SW480 (cell line): ENCODE measurements around the gene KLRB1.
A peak's percentile ranks its signal among the peaks of the same experiment; 100 is the strongest.
"Not testable (repeated sequence)": the region's sequence is repeated elsewhere in the genome, so short reads cannot be mapped to it uniquely, and the experiment has no call there.

ENCODE experiments used
- DNase-seq: peaks from one replicate; pipeline ENCODE4 v3.0.0-alpha.2; 2016; ENCODE audit warnings: low spot score

Gene KLRB1

DNA sequence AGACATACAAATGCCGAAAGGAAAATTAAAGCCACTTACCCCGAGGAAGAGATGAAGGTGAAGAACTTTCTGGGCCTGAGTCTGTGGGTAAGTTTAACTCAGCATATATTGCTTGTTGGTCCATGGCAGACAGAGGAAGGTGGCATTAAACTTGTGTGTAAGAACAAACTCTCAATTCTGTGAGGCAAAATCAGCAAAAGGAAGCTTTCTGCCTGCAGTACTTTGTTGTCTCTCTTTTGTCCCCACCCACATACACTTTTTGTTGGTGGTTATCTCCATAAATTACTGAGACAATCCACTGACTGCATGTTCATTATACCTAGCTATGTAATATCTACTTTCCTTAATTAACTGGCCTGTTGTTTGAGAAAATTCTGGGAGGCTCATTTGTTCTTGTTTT lies at the start of gene KLRB1:
TSS of gene KLRB1 (minus strand) at position 201 of the 400 bp plus-strand sequence. CDS start at position 124, 77 bp downstream.
- DNase-seq: no peak

DNA sequence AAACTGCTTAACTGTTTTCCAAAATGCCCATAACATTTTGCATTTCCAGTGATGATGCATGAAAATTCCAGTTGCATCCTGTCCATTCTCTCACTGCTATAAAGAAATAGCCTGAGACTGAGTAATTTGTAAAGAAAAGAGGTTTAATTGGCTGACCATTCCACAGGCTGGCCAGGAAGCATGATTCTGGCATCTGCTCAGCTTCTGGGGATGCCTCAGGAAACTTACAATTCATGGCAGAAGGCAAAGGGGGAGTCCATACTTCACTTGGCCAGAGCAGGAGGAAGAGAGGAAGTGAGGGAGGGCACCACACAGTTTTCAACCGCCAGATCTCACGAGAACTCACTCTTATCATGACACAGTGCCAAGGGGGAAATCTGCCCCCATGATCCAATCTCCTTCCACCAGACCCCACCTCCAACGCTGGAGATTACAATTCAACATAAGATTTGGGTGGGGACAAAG lies 43.6 kb upstream of the KLRB1 start:
- no peak for DNase-seq

DNA sequence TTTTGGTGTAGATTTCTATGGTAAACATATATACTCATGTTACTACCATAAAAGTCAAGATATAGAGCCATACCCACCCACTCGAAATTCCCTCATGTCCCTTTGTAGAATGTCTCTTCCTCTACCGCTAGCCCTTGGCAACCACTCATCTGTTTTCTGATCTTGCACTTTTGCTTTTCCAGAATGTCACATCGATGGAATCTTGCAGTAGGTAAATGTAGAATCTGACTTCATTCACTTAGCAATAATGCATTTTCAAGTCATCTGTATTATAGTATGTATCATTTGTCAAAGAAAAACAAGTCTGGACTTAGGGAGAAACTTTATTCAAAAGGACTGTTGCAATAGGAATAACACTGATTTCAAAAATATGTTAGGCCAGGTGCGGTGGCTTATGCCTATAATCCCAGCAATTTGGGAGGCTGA lies 42.4 kb upstream of the KLRB1 start:
- DNase-seq: peak; percentile 40

DNA sequence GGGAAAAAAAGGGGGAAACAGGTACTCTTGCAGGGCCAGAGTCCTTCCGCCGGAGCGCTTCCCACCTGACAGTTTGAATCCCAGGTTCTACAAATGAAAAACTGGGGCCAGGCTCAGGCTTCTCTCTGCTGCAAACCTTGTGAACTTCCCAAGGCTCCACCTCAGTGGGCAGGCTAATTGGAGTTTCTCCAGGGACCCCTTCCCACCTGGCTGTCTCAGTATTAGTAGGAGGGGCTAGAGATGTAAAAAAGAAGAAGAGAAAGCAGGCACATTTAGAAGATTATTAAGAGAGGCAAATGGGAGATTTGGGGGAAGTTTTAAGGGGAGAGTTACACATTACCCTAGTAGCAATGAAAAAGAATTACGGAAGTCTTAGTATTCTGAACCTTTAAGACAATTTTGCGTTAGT lies 41.8 kb upstream of the KLRB1 start:
- peak; percentile 46 for DNase-seq

DNA sequence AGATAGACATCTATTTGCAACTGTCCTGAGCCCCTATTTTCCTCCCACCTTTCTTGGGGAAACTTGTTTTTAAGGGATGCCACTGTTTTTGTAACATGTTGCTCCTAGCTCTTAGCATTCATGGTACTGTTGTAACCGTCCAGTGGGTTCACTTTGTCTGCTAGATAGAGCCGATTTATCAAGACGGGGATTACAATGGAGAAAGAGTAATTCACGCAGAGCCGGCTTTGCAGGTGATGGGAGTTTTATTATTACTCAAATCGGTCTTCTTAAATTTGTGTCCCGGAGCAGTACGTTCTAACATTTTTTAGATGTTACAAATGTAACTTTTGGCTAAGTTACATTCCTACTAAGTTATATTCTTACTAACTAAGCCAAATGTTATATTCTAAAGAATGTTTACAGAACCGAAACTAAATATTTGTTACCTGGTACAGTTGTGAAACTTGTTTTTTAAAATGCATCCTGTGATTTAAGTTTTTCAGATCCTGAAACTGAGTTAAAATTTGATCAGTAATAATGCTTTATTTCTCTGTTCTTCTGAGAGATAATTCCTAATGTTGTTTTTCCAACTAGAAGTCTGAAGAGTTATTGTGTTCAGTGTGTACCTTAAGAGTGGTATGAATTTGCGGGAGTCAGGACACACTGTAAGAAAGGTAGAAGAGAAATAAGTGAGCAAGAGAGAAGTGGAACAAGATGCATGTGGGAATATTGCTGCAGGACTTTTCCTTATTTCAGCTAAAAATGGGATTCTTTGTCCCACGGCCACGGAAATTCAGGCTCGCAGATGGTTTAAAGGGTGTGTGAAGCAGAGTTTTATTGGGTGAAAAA lies 41.2 kb upstream of the KLRB1 start:
- DNase-seq: peak; percentile 58

DNA sequence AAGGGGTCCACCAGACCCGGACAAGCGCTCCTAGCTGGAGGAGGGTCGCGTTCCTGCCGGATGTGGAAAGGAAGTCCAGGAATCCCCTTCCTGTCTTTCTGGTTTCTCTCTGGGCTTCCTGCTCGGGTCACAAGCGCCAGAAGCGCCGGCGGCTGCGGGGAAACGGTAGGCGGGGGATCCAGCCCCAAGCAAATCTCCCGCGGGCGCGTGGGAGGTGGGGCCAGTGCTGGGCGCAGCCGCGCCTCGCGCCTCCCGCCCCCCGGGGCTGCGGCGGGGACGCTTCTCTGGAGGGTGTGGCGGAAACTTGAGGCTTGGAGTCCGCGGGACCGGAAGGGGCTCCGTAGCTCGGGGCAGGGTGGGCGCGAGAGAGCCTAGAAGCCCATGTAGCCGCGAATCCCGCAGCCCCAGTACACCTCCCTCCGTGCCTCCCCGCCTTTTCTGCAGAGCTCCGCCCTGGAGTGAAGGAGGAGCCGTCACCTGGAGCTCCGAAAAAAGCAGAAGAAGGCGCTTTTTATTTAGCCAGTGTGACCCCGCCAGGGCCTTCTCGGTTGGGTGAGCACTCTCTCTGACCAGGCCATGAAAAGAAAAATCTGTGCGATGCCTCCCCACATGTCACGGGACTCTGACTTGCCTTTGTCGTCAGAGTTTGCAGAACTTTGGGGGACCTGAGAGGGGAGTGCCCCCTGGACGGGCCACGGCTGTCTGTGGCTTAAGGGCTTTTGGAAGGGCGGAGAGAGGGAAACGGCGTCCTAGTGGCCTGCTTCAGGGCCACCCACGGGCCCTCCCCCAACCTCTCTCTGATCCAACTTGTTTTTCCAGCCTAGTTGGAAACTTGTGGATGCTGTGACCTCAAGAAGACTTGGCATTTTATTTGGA lies 40.3 kb upstream of the KLRB1 start:
- peak; percentile 91 for DNase-seq

DNA sequence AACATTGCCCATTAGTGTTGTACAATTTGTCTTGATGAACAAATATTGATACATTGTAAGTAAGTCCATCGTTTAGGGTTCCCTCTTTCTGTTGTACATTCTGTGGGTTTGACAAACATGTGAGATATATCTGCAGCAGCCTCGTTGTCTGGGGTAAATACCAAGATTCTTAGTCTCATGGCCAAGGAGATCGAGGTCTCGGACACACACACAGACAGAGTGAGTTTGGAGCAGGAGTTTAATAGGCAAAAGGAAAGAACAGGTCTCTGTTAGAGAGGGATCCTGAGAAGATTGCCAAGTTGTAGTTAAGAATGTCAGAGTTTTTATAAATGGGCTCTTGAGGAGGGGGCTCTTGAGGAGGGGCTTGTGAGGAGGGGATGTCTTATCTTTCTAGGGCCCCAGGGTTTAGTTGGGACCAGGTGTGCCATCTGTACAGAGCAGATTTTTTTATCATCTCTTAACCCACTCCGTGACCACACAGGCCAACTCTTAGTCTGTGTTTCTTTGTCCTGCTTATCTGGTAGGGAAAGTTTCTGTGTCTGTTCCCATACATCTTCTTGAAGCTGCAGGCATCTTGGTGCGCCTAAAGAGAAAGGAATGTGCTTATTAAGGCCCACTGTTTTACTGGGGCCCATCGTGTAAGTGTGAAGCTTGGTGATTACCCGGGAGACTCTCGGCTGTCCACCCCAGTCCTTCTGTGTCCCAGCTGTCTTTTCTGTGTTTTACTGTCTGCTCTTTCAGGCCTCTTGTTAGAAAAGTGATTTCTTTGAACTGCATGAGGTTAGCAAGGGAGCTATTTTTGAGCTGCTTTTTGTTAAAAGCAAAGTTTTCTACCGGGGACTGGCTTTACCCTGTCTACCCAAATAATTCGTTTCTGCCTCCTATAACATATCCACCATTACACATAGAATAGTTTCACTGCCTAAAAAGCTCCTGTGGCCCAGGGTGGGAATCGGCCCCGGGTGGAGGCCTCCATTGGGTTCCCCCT lies 39.4 kb upstream of the KLRB1 start:
- peak; percentile 41 for DNase-seq

DNA sequence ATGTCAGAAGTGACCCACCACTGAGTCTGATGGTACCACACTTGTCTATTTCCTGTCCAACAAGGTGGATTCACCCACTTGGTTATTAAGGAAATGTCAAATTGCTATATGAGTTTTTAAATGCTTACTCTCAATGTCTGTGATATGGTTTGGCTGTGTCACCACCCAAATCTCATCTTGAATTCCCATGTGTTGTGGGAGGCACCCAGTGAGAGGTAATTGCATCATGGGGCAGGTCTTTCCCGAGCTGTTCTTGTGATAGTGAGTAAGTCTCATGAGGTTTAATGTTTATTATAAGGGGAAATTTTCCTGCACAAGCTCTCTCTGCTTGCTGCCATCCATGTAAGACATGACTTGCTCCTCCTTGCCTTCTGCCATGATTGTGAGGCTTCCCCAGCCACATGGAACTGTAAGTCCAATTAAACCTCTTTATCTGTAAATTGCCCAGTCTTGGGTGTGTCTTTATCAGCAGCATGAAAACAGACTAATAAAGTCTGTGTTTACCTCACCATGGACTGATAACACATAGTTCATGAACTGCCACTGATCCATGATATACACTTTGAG lies 37.4 kb upstream of the KLRB1 start:
- not testable (repeated sequence) for DNase-seq

DNA sequence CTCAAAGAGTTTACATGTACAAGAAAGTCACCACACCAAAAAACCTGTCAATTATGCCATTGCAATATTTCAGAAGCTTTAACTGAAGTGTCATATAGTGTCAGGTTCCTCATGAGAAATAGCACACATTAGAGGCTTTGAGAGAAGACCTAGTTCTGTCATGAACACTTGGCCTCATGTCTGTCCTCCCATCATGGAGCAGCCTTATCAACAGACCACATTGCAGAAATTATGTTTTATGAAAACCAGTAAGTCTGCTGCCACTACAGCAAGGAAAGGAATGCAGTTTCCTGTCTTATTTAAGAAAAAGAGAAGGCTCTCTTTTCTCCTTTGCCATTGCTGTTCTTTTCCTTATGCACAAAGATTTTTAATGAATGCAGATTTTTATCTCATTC lies 35.5 kb upstream of the KLRB1 start:
- no peak for DNase-seq

DNA sequence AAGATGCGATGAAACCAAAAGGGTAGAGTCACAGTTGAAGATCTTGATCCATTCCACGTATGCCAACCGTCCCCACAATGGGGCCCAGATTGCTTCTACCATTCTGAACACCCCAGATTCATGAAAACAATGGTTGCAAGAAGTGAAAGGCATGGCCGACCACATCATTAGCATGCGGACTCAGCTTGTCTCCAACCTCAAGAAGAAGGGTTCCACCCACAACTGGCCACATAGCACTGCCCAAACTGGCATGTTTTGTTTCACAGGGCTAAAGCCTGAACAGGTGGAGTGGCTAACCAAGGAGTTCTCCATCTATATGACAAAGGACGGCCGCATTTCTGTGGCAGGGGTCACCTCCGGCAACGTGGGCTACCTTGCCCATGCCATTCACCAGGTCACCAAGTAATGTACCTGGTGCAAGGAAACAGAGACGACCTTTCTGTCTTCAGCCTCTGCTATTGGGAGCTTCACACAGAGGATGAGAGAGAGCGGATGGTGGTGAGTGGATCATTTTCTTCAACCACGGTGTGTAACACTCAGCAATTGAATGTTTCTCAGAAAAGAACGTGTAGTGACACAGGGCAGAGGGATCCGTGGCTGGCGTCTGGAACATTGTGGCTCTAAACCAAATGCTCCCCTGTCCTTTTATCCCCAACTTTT lies 35.0 kb upstream of the KLRB1 start:
- DNase-seq: no peak

DNA sequence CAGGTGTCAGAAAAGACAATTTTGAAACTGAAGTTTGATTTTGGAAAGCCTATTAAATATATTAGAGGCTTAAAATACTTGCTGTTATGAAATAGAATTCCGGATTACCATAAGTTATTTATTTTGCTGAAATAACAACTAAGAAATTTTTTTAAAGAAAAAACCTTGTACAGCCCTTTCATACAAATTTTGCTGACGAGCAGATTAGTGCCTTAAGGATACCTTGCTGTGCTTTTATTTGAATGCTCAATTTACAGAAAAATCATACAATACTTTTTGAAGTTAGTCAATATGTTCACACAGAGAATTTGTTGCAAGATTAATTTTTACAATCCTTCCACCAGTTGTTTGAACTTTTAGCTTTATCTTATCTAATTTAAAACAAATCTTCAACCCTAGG lies 32.3 kb upstream of the KLRB1 start:
- DNase-seq: no peak

DNA sequence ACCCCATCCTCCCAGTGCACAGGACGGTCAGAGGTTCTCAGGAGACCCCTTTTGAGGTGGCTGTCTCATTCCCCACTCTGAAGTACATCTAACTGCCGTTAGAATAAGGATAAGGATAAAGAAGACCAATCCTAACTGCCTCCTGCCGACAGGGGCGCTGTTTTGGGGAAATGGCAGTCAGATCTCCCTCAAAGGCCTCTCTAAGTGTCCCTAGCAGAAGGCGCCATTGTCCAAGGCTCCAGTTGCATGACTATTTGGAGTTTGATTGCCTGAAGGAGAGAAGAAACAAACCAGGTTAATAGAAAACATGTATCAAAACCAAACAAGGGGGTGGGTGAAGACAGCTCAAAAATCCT lies 29.1 kb upstream of the KLRB1 start:
- DNase-seq: no peak

DNA sequence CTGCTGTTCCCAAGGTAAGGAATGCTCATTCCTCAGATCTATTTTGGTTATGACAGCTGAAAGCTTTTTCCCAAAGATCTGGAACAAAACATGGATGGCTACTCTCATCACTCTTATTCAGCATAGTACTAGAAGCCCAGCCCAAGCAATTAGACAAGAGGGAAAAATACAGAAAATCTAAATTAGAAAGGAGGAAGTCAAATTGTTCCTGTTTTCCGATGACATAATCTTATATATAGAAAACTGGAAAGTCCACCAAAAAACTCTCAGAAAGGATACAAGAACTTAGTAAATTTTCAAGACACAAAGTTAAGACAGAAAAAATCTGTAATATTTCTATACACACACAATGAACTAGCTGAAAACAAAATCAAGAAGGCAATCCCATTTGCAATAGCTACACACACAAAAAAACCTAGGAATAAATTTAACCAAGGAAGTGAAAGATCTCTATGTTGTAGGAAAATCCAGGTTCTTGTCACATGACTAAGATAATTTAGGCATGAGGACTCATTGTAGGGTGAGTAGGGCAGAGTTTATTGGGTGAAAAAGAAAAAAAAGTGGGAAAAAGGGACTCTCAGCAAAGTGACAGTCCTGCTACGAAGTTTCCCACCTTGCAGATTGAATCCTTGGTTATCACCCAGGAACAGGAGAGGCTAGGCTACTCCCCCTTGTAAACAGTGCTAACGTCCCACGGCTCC lies 28.6 kb upstream of the KLRB1 start:
- DNase-seq: no peak

DNA sequence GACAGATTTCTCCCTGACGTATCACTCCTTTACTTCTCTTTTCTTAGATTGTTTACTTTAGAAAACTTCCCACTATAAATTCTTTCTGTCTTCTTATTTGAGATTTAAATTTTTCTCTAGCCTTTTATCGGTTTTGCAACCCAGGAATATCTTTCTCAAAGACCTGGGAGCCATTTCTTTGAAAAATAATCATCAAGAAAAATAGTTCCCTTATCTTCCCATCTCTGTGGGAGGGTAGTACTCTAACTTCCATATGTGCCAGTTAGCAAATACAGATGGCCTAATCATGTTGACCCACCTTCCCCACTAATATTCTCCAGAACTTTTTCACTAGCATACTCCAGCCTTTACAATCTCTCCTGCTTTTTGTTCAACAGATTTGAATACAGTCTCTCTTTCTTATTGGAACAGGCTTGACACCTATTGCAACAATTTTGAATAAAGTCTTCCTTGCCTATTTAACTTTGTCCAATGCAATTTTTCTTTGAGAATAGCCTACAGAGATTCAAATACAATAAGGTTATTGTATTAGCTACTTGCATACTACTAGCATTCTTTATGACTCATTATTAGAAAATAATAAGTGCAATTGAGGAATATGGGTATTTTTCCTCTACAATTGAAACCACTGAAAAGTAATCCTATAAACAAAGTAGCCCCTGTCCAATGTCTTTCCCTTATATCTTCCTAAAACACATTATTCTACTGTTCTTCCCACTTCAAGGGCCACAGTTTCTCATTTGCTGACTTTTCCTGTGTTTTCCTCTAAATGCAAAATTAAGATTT lies 27.4 kb upstream of the KLRB1 start:
- DNase-seq: no peak

DNA sequence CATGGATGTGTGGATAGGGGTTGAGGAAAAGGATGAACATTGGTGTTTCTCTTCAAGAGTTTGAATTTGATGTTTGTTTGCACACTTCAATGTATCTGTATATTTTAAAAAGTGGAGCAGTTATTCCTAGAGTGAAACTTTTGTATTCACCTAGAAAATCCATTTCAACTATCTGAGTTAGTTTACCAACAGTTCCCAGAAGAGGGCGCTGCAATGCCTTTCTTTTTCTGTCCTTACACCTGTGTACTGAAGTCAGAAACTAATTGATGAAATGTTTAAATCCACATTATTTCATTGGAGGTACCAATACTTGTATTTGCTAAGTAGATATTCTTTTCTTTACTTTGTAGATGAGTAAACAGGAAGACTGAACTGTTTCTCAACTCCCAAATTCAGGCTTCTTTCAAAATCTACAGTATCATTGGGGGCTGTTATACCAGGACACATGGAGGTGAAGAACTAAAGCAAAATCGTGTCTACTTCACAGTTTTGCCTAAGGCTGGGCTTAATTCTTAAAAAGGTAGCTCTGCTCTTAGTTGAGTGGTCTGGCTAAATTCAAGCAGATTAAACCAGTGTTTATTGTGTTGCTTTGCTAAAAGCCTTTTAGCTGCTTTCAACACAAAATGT lies 26.6 kb upstream of the KLRB1 start:
- DNase-seq: peak; percentile 44

DNA sequence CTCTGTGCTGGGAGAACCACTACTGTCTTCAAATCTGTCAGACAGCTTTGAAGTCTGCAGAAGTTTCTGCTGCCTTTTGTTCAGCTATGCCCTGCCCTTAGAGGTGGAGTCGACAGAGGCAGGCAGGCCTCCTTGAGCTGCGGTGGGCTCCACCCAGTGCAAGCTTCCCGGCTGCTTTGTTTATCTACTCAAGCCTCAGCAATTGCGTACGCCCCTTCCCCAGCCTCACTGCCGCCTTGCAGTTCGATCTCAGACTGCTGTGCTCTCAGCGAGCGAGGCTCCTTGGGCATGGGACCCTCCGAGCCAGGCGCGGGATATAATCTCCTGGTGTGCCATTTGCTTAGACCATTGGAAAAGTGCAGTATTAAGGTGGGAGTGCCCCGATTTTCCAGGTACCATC lies 25.1 kb upstream of the KLRB1 start:
- DNase-seq: no peak

DNA sequence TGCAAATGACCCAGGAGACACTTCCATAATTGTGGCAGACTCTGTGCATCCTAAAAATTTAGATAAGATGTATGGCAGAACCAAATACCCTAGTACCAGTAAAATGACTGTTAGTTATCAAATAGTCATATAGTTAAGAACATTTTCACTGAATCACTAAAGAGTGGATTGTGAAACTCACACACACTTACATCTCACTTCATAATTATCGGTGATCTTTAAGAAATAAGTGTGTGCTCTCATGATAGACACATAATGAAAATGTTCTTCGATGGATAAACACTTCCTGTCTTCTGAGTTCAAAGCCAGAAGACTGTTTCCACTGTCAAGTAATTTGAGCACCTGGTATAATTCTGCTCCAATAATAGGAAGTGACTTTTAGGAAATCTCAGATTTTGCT lies 19.1 kb upstream of the KLRB1 start:
- DNase-seq: no peak

DNA sequence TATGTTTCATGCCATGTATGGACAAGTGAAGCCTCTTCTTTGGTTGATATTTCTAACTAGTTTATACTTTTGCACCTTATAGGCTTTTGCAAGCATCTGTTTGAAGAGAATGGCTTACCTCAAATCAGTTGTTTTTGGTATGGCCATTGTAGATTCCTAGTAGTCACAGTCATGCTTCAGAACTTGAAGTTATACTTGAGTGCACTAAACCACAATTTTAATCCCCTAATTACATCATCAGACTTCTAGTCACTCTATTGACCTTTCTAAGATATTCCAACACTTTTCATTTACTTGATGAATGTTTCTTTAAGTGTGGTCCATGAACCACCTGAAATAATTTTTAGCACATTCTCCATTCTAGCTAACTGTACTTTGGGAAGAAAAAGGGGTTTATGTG lies 18.6 kb upstream of the KLRB1 start:
- DNase-seq: no peak

DNA sequence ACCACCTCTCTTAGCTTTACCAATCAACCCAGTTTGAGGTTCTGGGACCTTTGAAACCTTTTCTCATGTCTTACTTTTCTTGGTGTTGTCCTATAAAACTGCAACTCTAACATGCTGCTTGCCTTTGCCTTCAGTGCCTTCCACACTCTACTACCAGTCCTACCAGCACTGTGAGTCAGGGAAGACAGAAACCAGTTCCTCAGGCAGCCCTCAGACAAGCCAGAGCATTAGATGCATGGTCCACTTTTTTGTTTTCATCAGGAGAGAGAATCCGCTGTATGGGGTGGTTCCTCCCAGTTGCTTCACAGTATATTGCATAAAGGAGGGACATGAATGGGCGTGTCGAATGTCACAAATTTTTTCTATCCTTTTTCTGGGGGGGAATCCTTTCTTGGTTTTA lies 17.3 kb upstream of the KLRB1 start:
- DNase-seq: no peak
